EL (cell line): ENCODE measurements around the gene MAGEF1.

ENCODE experiments used
- DNase-seq: peaks from one replicate; pipeline ENCODE4 v3.0.0-alpha.2; 2016

Gene MAGEF1

DNA sequence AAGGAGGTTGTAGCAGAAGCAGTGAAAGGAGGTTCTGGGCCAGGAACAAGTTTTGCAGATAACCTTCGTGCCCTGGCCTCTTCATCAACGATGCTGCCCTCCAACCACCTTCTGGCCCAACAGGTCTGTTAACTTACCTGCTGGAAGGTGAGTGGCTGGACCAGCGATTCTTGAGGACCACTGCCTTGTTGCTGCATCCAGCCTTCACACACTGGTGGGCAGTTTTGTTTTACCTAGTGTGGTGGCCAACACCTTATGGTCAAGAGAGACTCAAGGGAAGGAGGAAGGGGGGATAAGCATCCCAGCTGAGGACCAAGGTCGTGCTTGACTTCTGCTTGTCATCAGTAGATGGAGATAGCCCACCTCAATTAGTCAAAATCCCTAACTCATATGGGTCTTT, 7.8 kb upstream of the MAGEF1 start:
- no peak for DNase-seq

DNA sequence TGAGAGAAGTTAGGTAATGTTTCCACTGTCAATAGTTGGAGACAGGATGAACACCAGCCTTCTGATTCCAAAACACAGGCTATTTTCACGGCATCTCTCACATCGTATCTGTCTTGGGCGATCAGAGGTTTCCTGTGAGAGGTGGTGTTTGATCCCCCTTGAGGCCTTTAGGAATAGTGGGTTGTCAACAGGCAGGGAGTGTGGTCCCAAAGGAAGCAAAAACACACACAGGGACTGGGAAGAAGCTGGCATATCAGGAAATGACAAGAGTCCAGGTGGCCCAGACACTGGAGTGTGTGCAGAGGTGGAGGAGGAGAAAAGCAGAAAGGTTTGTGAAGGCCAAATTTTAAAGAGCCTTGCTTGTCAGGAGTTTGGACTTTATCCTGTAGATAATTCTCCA, 6.6 kb upstream of the MAGEF1 start:
- DNase-seq = no peak

DNA sequence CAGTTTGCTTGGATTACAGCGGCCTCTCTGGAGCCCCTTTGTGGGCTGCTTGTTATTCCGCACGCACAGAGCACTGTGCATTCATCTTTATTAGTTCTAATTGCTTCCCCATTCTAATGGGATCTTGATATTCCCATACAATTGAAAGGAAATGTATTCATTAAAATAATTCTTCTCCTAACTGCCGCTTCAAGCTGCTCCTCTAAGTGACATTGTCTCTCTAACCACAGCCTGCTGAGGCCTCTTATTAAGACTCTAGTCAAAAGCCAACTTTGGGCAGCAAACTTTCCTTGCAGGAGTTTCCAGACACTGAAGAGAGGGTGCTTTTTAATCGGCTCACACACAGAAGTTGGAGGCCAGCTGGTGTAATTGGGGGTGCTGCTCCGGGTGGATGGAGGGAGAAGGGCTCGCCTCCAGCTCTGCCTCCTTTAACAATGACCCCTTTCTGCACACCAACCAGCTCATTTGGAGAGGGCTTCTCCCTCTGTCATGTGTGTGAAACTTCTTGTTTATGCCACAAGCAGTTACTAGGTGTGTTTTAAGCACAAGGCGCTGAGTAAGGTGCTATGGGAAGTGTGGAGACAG, 5.6 kb upstream of the MAGEF1 start:
- DNase-seq = no peak

GRCh38 chr3:184716622-184717398, 4.9 kb upstream of the MAGEF1 start:
- DNase-seq = peak; percentile 23

GRCh38 chr3:184715943-184716621, 4.2 kb upstream of the MAGEF1 start:
- DNase-seq = no peak

GRCh38 chr3:184713521-184713920, 1.7 kb upstream of the MAGEF1 start:
- no peak for DNase-seq

- no peak for DNase-seq
These were observed 1.1 kb upstream of the MAGEF1 start for GRCh38 chr3:184713040-184713355.

DNA sequence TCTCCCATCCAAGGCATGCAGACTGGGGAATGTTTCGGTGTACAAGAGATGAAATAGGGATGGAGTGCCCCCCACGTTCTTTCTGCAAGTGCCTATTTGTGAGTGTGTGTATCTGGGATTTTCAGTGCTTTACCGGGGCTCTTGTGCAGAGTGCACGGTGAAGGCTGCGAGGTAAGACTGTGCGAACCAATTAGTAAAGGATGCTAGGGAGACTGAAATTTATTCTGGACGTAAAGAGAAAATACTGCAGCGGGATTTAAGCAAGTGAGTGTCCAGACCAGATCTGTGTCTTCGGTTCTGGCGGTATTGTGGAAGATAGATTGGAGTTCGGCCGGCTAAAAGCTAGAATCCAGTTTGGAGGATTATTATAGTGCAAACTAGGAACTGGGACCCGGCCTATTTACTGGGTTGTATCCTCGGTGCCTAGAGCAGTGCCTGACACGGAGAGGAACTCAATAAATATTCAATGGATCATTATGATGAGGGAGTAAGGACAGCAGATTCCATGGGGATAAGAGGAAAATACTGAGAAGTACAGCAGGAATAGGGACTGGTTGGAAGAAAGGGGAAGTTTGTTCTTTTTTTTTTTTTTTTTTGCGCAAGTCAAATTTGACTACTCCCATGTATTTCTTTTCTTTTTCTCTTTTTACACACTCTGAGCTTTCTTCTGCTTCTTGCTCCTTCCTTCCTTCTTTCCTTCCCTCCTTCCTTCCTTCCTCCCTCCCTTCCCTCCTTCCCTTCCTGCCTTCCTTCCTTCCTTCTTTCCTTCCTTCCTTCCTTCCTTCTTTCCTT, 580 bp upstream of the MAGEF1 start:
- no peak for DNase-seq

DNA sequence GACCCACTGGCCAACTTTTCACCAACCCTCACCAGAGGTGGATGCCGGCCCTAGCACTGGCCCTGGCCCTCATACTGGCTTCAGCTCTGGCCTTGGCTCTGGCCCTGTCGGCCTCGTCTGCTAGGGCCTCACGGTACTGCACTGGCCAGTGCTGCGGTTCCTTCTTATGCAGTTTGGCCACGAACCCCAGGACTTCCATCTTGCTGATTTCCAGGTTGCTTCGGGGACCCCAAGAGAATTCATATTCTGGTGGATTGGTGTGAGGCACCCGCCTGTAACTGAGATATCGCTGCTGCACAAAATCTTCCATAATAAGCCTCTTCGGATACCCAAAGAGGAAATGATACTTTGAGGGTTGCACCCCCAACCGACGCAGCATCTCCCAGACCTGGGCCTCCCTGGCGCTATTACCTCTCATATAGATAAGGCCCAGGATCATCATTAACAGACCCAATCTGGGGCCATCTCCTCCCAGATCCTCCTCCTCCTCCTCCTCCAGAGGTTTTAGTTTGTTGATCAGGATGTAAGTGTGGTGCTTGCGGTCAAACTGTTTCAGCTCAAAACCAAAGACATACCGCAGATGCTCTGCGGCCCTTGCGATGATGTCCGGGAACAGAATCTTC, 883 bp downstream of the MAGEF1 start:
- DNase-seq = peak; percentile 18

DNA sequence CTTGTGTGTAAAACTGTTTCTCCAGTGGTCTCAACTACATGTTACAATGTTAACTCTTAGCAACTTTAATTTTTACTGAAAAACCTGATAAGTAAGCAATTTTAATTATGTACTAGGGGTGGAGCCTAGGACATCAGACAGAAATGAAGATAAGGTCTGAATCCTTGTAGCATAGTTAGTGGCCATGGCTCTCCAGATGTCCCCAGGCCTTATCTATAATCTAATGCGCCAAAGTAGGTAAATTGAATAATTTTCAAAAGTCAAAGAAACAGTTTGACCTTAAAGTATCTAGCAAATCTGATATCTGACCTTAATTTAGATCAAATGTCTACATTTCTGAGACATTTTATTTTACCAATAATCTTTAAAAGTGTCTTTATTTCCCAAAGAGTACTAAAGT, 8.2 kb downstream of the MAGEF1 start:
- DNase-seq = no peak

- DNase-seq = no peak
These were observed 11.1 kb downstream of the MAGEF1 start for GRCh38 chr3:184700759-184701158.

DNA sequence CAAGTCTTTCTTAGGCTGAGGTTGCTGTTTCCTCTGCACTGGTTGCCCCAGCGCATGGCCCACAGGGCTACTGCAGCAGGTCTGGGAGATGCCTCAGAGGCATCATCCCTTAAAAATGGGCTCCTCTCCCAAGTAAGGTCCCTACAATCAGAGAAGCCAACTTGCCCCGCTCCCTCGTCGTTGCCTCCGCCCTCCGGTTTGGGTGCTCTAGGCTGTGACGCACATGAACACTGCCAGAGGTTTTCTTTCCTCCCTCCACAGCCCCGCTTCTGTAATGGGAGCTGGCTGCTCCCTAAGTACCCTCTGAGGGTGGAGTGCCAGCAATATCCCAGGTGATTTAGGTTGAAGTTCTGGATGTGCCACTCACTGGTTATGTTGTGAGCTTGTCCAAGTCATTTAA, 14.0 kb downstream of the MAGEF1 start:
- DNase-seq = no peak

DNA sequence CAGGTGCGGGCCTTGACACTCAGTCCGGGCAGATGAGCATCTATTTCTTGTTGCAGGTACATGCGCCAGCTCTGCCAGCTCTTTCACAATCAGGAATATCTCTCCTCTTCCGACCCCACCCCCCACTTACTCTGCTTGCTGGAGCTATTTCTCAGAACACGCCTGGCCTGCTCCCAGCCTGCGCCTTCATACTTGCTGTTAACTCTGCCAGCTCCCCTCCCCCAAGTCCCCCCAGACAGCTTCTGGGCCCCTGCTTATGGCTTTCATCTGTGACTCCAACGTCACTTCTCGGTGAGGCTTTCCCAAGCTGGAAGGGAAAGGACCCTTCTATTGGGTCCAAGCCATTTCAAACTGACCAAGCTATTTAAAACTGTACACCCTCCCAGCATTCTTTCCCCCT, 15.2 kb downstream of the MAGEF1 start:
- no peak for DNase-seq

- no peak for DNase-seq
These were observed 17.1 kb downstream of the MAGEF1 start for GRCh38 chr3:184694716-184695115.

GRCh38 chr3:184694133-184694665, 17.7 kb downstream of the MAGEF1 start:
- no peak for DNase-seq

DNA sequence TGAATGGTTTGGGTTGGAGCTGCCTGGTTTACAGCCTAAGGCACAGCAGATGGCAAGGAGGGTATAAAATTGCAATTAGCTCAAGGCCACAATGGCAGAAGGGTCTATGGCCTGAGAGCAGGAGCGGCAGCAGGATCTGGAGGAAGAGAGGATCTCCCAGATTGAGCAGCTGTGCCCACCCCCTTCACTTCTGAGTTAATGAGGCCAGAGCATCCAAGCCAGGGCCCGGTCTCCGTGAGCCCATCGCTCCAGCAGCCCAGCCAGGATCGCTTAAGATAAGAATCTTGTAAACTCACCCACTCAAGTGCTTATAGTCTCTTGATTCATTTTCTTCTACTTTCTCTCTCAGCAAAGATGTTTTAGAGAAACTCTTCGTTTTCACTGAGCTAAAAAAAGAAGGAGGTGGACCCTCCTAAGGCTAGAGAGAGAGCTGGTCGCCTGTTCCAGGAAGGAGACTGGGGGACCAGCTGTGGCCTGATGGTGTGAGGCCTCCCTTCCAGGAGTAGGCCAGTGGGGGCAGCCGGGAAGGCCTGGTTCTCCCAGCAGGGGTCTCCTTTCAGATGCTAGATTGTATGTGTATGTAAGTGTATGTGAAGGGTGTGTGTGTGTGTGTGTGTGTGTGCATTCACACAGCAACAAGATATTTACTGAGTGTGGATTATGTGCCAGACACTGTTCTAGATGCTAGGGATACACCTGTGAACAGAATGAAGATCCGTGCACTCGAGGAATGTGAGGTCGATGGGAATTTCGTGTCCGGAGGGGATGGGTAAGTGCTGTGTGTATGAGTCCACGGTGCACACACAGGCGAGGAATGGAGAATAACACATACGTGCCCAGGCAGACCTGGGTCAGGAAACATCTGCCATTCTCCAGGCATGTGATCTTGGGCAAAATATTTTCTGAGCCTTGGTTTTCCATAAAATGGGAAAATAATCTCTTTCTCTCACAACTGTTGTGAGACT, 18.6 kb downstream of the MAGEF1 start:
- DNase-seq = no peak

GRCh38 chr3:184691397-184692231, 20.2 kb downstream of the MAGEF1 start:
- DNase-seq = no peak

- no peak for DNase-seq
These were observed 21.5 kb downstream of the MAGEF1 start for GRCh38 chr3:184690192-184690883.

DNA sequence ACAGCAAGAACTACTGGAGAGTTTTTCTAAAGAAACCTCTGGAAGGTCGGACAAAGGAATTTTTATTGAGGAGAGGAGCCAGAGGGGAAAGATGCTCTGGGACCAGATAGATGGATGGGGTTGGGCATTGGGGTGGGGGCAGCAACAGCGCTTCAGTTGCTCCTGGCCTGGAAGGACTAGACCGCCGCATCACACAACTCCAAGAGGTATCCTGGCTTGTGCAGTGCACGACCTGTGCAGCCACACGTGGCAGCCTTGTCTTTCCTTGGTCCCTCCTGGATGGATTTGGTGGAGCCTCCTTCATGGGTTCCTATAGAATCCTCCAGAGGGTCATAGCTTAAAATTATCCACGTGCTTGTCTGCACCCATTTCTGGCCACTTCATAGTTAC, 23.0 kb downstream of the MAGEF1 start:
- no peak for DNase-seq

GRCh38 chr3:184688251-184688881, 23.5 kb downstream of the MAGEF1 start:
- DNase-seq = peak; percentile 94
